ENCODE measurements around the gene OR6S1.

OR6S1 gene

DNA sequence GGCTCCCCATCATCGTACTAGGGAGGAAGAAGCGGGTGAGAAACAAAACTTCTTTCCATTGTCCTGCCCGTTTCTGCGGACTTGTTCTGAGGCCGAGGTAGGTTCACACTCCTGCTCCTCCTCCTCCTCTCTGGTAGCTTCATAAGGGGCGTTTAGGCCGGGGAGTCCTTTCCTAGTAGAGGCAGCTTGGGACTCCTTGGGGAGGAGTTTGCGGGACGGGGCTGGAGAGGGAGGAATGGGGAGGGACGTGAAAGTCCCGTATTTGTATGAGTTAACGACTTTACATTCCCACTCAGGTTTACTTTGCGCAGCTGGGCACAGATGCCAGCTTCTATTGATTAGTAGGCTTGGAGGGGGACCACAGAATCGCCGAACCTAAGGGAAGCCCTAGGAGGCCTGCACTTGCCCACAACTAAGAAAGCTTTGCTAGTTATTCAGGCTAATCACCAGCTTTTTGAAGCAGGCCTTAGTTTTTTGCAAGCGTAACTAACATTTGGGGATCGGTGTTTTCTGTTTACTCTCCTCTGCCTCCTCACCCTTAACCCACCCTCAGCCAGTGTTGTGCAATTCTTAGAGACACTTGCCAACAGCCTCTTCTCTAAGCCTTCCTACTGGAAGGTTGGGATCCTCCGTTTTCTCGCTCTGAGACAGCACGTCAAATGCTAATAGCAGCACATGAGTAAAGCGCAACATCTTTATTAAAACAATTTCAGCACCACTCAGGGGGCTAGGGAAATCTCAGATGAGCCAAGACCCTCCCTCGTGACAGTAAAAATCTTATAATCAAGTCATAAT lies 43.4 kb upstream of the OR6S1 start:
- ChIA-PET CTCF (interaction anchor here (0.6 to 4.4 kb wide), 6 partner anchors 21 to 286 kb away, joined by 3 to 27 read pairs (median 7); no protein-coding TSS in a partner anchor), POLR2A (interaction anchor here (0.9 to 6.9 kb wide), 13 partner anchors 9 to 342 kb away, joined by 3 to 104 read pairs (median 36); partner anchors contain the start of gene PARP2)
- DNase-seq (ENCODE audit: extremely low spot score) = no peak
- TF ChIP-seq FOXM1 (IDR thresholded peaks at IDR 0.05; ENCODE audit: borderline replicate concordance) (no peak), HDGF (IDR thresholded peaks at IDR 0.05; ENCODE audit: borderline replicate concordance) (no peak), SP1 (IDR thresholded peaks at IDR 0.05) (no peak)

DNA sequence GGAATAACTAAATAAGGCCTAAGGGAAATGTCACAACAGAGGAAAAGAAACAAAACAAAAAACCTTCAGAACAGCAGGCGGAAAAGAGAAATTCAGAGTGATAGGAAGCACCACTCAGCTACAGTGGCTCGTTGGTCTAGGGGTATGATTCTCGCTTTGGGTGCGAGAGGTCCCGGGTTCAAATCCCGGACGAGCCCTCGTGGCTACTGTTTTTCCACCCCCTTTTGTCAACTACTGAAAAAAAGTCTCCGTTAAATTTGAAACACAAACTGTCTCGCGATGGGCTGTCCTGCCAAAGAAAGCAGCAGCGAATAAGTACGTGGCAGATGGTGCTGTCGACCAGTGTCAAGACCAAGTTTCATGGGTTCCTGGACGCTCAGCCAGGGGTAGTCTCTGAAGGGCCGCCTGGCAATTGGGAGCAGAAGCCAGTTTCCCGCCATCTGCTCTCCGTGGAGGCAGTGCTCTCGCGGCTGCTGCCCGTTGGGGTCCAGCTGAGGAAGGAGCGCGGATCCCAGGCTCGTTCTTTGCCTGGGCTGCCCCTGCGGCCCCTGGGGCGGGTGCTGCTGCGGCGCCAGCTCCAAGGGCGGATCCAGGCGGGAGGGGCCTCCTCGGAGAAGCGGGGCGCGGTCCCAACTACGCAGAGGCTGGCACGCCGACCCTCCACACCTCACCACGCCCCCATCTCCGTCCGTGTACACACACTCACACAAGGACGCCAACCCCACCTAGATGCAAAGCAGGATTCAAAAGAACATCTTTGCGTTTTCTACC lies 42.6 kb upstream of the OR6S1 start, which contains the start of gene RNASE4:
Gene RNASE4, plus strand, starts transcription at position 670 of the 771 bp plus-strand sequence. CDS start 14,812 bp downstream, outside the sequence.
- ChIA-PET CTCF (interaction anchor here (1.0 to 4.4 kb wide), 6 partner anchors 20 to 287 kb away, joined by 3 to 27 read pairs (median 6); no protein-coding TSS in a partner anchor), POLR2A (interaction anchor here (0.5 to 6.9 kb wide), 21 partner anchors 8 to 351 kb away, joined by 3 to 104 read pairs (median 7); partner anchors contain the start of genes APEX1, CCNB1IP1, PARP2 and PIP4P1)
- TF ChIP-seq ZNF384 (IDR thresholded peaks at IDR 0.05) = peak; percentile 85
- no peak; the same call in 1 of the 2 replicates for TF ChIP-seq FOXM1 (IDR thresholded peaks at IDR 0.05; ENCODE audit: borderline replicate concordance)
- no peak for TF ChIP-seq HDGF (IDR thresholded peaks at IDR 0.05; ENCODE audit: borderline replicate concordance)
- no peak for TF ChIP-seq FOXK2 (IDR thresholded peaks at IDR 0.05)
- no peak for TF ChIP-seq BHLHE40 (IDR thresholded peaks at IDR 0.05; ENCODE audit: borderline replicate concordance)
- TF ChIP-seq TARDBP (IDR thresholded peaks at IDR 0.05) = peak; percentile 67; the same call in 1 of the 2 replicates
- TF ChIP-seq SUZ12 (IDR thresholded peaks at IDR 0.05) = no peak
- TF ChIP-seq FOXA1 (IDR thresholded peaks at IDR 0.05) = no peak
- no peak for TF ChIP-seq PKNOX1 (IDR thresholded peaks at IDR 0.05)
- TF ChIP-seq NFRKB (IDR thresholded peaks at IDR 0.05) = no peak
- no peak for TF ChIP-seq ARNT (IDR thresholded peaks at IDR 0.05)
- no peak for TF ChIP-seq ELF4 (IDR thresholded peaks at IDR 0.05)
- TF ChIP-seq CTBP1 (IDR thresholded peaks at IDR 0.05; ENCODE audit: borderline replicate concordance) = peak; percentile 21; the same call in 1 of the 2 replicates
- TF ChIP-seq SP1 (IDR thresholded peaks at IDR 0.05) = no peak
- TF ChIP-seq L3MBTL2 (conservative IDR thresholded peaks at IDR 0.05) = peak; percentile 78
- TF ChIP-seq LEF1 (IDR thresholded peaks at IDR 0.05; ENCODE audit: borderline replicate concordance) = no peak
- peak; percentile 50 for DNase-seq (ENCODE audit: extremely low spot score)

GRCh38 chr14:20683125-20683890 lies 41.8 kb upstream of the OR6S1 start:
- peak; percentile 39 for DNase-seq (ENCODE audit: extremely low spot score)
- CTCF ChIA-PET = interaction anchor here (1.0 to 4.4 kb wide), 6 partner anchors 19 to 288 kb away, joined by 3 to 27 read pairs (median 5); no protein-coding TSS in a partner anchor
- POLR2A ChIA-PET = interaction anchor here (0.5 to 6.9 kb wide), 22 partner anchors 9 to 385 kb away, joined by 3 to 104 read pairs (median 8); partner anchors contain the start of genes APEX1, CCNB1IP1, PARP2 and PIP4P1
- no peak for TF ChIP-seq PKNOX1 (IDR thresholded peaks at IDR 0.05)
- TF ChIP-seq HDGF (IDR thresholded peaks at IDR 0.05; ENCODE audit: borderline replicate concordance) = no peak
- no peak for TF ChIP-seq L3MBTL2 (conservative IDR thresholded peaks at IDR 0.05)
- peak; percentile 68; the same call in 1 of the 2 replicates for TF ChIP-seq CTBP1 (IDR thresholded peaks at IDR 0.05; ENCODE audit: borderline replicate concordance)
- no peak for TF ChIP-seq FOXM1 (IDR thresholded peaks at IDR 0.05; ENCODE audit: borderline replicate concordance)
- TF ChIP-seq FOXA1 (IDR thresholded peaks at IDR 0.05) = no peak
- no peak for TF ChIP-seq ZNF384 (IDR thresholded peaks at IDR 0.05)
- TF ChIP-seq ELF4 (IDR thresholded peaks at IDR 0.05) = no peak
- TF ChIP-seq FOXK2 (IDR thresholded peaks at IDR 0.05) = no peak
- no peak for TF ChIP-seq SUZ12 (IDR thresholded peaks at IDR 0.05)
- no peak for TF ChIP-seq BHLHE40 (IDR thresholded peaks at IDR 0.05; ENCODE audit: borderline replicate concordance)
- TF ChIP-seq ARNT (IDR thresholded peaks at IDR 0.05) = no peak
- 0 out of 2 replicates have a peak, but pooled peaks have one; percentile 44 for TF ChIP-seq TARDBP (IDR thresholded peaks at IDR 0.05)
- no peak for TF ChIP-seq LEF1 (IDR thresholded peaks at IDR 0.05; ENCODE audit: borderline replicate concordance)

DNA sequence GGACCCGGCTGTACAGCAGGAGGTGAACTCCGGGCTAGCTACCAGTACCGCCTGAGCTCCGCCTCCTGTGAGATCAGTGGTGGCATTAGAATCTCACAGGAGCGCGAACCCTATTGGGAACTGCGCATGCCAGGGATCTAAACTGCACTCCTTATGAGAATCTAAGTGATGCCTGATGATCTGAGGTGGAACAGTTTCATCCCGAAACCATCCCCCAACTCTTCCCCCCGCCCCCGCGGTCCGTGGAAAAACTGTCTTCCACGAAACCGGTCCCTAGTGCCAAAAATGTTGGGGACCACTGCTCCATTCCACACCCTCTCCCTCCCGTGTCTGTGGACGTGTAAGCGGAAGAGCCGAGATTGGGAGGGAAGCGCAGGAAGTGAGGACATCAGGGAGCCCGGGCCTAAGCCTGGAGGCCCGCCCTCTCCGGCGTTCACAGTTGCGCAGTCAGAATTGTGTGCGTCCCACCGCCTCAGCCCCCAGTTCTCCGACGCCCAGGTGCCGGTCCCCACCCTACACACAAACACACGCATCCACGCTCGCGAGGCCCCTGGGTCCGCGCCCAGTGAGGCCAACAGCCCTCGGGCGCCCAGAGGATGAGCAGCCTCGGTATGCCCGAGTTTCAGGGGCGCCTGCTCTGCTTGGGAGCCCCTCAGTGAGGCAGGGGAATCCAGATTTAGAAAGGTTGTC lies 41.1 kb upstream of the OR6S1 start:
- DNase-seq (ENCODE audit: extremely low spot score) = peak; percentile 67

More for the DNA sequence above, 41.1 kb upstream of the OR6S1 start:
- TF ChIP-seq ZNF384 (IDR thresholded peaks at IDR 0.05) = no peak
- peak; percentile 57 for TF ChIP-seq L3MBTL2 (conservative IDR thresholded peaks at IDR 0.05)
- TF ChIP-seq PKNOX1 (IDR thresholded peaks at IDR 0.05) = no peak
- TF ChIP-seq BHLHE40 (IDR thresholded peaks at IDR 0.05; ENCODE audit: borderline replicate concordance) = no peak
- peak; percentile 72 for TF ChIP-seq TARDBP (IDR thresholded peaks at IDR 0.05)
- ChIA-PET POLR2A (interaction anchor here (0.7 to 6.9 kb wide), 30 partner anchors 9 to 386 kb away, joined by 3 to 104 read pairs (median 6); partner anchors contain the start of genes APEX1, CCNB1IP1, PARP2 and PIP4P1), CTCF (interaction anchor here (0.6 to 4.4 kb wide), 7 partner anchors 19 to 288 kb away, joined by 3 to 27 read pairs (median 9); partner anchors contain the start of gene TEP1)

All from HEK293T (cell line).